DND-41 (cell line): Measurements from ENCODE around the gene ITPR1.

Experiments
- EZH2 ChIP-seq: IDR thresholded peaks from 3 replicates; pipeline ENCODE4 v1.6.1; 2012; ENCODE audit warnings: borderline replicate concordance, low read depth, mild to moderate bottlenecking, moderate library complexity, low read length, inconsistent platforms; ENCODE audit not compliant: severe bottlenecking
- TF ChIP-seq, protein P1 (sequence below): IDR thresholded peaks from 2 replicates; pipeline ENCODE4 v1.5.1; 2012; ENCODE audit warnings: borderline replicate concordance, low read length, moderate library complexity, mild to moderate bottlenecking; ENCODE audit not compliant: poor library complexity, severe bottlenecking; ENCODE audit errors: extremely low read depth

DNA sequence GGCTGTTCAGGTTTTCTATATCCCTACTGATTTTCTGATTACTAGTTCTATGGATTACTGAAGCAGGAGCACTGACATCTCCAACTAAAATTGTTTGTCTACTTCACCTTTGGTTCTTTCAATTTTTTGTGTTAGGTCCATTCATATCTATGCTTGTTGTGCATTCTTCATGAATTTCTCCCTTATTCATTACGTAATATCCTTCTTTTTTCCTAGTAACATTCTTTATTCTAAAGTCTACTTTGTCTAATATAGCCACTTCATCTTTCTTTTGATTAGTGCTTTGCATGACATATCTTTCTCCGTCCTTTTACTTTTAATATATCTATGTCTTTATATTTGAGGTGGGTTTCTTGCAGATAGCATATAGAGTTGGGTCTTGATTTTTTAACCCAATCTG, 369.8 kb downstream of the ITPR1 start:
- TF ChIP-seq, protein P1, sequence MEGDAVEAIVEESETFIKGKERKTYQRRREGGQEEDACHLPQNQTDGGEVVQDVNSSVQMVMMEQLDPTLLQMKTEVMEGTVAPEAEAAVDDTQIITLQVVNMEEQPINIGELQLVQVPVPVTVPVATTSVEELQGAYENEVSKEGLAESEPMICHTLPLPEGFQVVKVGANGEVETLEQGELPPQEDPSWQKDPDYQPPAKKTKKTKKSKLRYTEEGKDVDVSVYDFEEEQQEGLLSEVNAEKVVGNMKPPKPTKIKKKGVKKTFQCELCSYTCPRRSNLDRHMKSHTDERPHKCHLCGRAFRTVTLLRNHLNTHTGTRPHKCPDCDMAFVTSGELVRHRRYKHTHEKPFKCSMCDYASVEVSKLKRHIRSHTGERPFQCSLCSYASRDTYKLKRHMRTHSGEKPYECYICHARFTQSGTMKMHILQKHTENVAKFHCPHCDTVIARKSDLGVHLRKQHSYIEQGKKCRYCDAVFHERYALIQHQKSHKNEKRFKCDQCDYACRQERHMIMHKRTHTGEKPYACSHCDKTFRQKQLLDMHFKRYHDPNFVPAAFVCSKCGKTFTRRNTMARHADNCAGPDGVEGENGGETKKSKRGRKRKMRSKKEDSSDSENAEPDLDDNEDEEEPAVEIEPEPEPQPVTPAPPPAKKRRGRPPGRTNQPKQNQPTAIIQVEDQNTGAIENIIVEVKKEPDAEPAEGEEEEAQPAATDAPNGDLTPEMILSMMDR, result no peak
- TF ChIP-seq EZH2, result no peak
